NCI-H460 (cell line): ENCODE measurements around the gene OTX2. TPM values are rescaled to one million over a fixed set of nuclear protein-coding genes. Genes with fewer than 3 reads are reported as not detected.

Source experiments
- DNase-seq: peaks from one replicate; pipeline ENCODE4 v3.0.0-alpha.2; 2016; ENCODE audit warnings: low read depth; ENCODE audit errors: extremely low read depth
- total RNA-seq: library from RNA; depleted of rRNA; stranded (reverse); fragments of >200 nt; shearing (Covaris generic); gene quantifications from 2 replicates; pipeline ENCODE4 v1.2.3, GENCODE V29; 2014

The OTX2 gene
- total RNA-seq, 1 experiment from 2014 or later = not detected

- no peak for DNase-seq
Measured at GRCh38 chr14:56812364-56813141, 2.3 kb upstream of the OTX2 start.

GRCh38 chr14:56811593-56812363 lies 1.5 kb upstream of the OTX2 start:
- no peak for DNase-seq

GRCh38 chr14:56810836-56811592 lies 735 bp upstream of the OTX2 start:
- no peak for DNase-seq

DNA sequence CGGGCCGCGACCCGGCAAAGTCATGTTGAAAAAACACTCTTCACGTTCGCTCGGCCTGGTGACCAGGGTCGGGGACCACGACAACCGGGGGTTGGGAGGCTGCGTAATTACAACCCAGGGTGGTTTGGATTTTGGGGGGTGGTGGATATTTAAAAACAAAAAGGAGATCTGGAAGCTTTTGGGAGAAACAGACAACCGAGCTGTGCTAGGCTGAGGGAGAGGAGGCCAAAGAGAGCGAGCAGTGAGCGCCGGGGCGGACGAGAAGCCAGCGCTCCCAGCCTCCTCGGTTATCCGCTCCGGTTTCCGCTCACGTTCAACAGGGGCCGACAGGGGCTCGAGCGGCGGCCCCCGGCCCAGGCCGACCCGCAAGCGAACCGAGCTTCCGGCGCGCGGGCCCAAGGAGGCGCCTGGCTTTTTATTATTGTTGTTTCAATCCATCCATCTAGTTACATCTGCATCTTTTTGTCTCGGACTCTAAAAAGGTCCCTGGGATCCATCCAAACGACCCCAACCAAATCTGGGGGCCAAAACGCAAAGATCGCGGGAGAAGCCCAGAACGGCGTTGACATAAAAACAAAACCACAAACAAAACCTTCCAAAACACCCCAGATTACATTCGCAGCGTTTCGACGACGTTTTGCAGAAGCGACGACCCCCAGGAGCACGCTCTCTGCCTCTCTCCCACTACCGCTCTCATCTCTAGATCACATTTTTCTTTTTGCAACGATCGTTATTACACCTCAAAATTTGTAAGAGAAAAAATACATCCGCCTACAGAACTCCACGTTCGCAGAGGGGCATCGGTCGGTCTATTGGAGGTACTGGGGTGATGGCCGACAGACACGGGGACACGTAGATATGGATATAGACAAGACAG lies 771 bp downstream of the OTX2 start:
- no peak for DNase-seq

- no peak for DNase-seq
Measured at GRCh38 chr14:56808383-56809269, 1.7 kb downstream of the OTX2 start.

GRCh38 chr14:56808110-56808382 lies 2.2 kb downstream of the OTX2 start:
- no peak for DNase-seq

DNA sequence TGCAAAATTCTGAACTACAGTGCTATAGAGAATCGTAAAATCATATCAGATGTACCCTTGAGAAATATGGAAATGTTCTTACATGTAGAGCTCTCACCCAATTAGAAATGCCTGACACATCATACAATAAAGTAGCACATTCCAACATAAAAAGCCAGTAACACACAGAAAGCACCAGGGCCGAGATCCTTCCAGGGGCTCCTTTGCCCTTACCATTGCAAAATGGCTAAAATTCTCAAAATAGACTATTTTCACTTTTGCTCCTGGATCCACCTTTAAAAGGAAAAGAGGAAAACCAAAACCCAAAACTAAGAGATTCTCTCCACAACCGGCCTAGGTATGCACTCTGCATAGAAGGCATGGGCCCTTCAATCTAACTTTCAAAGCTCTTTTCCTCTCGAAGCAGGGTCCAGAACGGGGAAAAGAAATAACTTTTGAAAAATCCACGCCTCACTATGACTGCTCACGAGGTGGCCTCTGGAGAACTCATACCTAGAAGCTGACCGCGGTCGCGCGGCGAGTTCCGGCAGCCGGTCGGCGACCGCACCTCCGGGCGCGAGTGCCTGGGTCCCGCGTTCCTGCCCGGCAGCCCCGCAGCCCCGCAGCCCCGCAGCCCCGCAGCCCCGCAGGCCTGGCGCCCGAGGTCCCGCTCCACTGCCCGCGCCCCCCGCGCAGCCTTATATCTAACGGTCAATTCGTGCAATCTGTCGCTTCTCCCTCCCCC lies 2.7 kb downstream of the OTX2 start:
- DNase-seq = no peak

- no peak for DNase-seq
Measured at GRCh38 chr14:56806760-56807159, 3.5 kb downstream of the OTX2 start.

- no peak for DNase-seq
Measured at GRCh38 chr14:56805992-56806727, 4.1 kb downstream of the OTX2 start.

- DNase-seq = no peak
Measured at GRCh38 chr14:56805201-56805991, 4.9 kb downstream of the OTX2 start.

- no peak for DNase-seq
Measured at GRCh38 chr14:56803816-56804535, 6.3 kb downstream of the OTX2 start.

DNA sequence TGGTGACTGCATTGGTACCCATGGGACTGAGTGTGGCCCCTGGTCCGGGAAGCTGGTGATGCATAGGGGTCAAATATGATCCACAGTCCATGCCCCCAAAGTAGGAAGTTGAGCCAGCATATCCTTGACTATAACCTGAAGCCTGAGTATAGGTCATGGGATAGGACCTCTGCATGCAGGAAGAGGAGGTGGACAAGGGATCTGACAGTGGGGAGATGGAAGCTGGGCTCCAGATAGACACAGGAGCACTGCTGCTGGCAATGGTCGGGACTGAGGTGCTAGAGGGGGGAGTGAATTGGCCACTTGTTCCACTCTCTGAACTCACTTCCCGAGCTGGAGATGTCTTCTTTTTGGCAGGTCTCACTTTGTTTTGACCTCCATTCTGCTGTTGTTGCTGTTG lies 8.4 kb downstream of the OTX2 start:
- DNase-seq = no peak

GRCh38 chr14:56799343-56799645 lies 11.0 kb downstream of the OTX2 start:
- no peak for DNase-seq

DNA sequence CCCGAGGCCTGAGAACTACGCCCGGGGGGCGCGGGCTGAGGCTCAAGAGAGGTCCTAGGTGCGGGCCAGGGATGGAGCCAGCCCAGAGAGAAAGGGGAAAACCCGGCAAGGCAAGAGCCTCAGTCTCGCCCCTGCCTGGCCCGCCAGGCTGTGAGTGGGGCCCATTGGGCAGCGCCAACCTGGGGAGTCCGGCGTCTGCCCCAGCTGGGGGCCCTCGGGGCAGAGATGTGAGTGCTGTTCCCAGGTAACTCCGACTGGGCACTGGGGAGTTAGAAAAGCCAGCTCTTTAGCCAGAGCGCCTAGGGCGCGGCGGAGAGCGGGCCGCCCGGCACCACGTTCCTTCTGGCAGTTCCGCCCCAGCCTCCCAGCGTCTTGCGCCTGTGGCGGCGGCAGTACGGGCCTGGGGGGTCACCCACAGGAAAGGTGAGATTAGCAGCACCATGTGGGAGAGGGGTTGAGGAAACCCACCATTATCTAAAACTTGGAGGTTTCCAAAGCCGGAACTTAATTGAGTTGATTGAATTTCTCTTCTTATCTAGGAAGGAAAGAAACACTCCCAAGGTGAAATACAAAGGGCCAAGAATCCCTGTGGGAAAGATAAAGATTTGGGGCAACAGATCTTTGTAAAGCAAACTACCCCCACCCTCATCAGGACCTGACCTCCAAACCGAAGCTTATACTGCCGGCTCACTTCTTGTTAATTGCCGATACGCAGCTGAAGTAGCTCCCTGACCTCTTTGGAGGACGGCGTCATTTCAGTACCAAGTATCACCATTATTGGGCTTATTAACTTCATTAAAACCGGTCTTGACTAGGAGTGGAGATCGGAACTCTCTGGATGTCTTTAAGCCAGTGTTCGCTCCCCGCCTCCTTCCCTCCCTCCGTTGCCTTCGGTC lies 11.6 kb downstream of the OTX2 start:
- DNase-seq = no peak

GRCh38 chr14:56797569-56798446 lies 12.5 kb downstream of the OTX2 start:
- DNase-seq = no peak
